Measurements from ENCODE around the gene RAD51B.

Gene RAD51B

DNA sequence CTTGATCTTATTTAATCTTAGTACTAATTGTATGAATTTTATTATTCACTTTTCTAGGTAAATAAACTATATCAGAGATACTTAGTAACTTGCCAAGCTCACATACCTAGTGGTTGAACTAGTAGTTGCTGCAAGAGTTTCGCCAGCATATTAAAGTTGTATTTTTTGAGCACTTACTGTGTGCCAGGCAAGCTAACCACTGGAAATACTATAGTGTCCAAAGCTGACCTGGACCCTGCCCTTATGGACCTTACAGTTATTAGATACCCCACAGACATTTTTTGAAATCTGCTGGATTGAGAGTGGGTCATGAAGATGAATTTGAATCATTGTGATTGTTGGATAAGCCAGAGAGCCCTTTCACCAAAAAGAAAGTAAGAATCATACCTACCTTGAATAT is 125.0 kb downstream of the RAD51B start:
- POLR2A ChIA-PET = interaction anchor here (0.7 kb wide), 2 partner anchors 193 to 880 kb away, joined by 5 to 6 read pairs; no protein-coding TSS in a partner anchor
- peaks cover 29% of the 10 kb centered on the region for H3K4me1 ChIP-seq (ENCODE audit: control insufficient read depth, insufficient read depth, low read length)
- TF ChIP-seq, protein P1, sequence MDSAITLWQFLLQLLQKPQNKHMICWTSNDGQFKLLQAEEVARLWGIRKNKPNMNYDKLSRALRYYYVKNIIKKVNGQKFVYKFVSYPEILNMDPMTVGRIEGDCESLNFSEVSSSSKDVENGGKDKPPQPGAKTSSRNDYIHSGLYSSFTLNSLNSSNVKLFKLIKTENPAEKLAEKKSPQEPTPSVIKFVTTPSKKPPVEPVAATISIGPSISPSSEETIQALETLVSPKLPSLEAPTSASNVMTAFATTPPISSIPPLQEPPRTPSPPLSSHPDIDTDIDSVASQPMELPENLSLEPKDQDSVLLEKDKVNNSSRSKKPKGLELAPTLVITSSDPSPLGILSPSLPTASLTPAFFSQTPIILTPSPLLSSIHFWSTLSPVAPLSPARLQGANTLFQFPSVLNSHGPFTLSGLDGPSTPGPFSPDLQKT (IDR thresholded peaks at IDR 0.05; ENCODE audit: borderline replicate concordance, low read depth, low read length) = no peak
- no peak for TF ChIP-seq ZNF785 (tag by site-specific recombination; IDR thresholded peaks at IDR 0.05)
- TF ChIP-seq, protein P2, sequence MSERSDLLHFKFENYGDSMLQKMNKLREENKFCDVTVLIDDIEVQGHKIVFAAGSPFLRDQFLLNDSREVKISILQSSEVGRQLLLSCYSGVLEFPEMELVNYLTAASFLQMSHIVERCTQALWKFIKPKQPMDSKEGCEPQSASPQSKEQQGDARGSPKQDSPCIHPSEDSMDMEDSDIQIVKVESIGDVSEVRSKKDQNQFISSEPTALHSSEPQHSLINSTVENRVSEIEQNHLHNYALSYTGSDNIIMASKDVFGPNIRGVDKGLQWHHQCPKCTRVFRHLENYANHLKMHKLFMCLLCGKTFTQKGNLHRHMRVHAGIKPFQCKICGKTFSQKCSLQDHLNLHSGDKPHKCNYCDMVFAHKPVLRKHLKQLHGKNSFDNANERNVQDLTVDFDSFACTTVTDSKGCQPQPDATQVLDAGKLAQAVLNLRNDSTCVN (tag by site-specific recombination; optimal IDR thresholded peaks at IDR 0.05) = no peak
- no peaks in the 10 kb centered on the region for H3K9me3 ChIP-seq (ENCODE audit: control insufficient read depth, insufficient read depth, low read depth, low read length)
- CTCF ChIA-PET = interaction anchor here (0.6 to 3.9 kb wide), 21 partner anchors 11 to 900 kb away, joined by 3 to 46 read pairs (median 4); no protein-coding TSS in a partner anchor
- no peak overlapping the region for H3K4me3 ChIP-seq (ENCODE audit: low read depth, low read length)
- H3K36me3 ChIP-seq (ENCODE audit: control insufficient read depth in 2 of 2, insufficient read depth in 1 of 2, low read length in 2 of 2) = no peaks in the 10 kb centered on the region
- H3K27ac ChIP-seq (ENCODE audit: extremely low read depth, low read depth, low read length) = no peak overlapping the region

DNA sequence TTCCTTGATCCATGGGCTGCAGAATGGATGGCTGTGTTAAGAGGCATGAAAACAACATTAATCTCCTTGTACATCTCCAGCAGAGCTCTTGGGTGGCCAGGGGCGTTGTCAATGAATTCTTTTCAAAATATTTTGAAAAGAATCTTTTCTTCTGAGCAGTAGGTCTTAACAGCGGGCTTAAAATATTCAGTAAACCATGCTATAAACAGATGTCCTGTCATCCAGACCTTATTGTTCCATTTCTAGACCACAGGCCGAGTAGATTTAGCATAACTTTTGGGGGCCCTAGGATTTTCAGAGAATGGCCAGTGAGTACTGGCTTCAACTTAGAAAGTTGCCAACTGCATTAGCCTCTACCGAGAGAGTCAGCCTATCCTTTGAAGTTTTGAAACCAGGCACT is 130.2 kb downstream of the RAD51B start:
- CTCF ChIA-PET = no interaction called here
- Histone ChIP-seq H3K4me3 (ENCODE audit: low read depth, low read length) (no peak overlapping the region), H3K36me3 (ENCODE audit: control insufficient read depth in 2 of 2, insufficient read depth in 1 of 2, low read length in 2 of 2) (no peaks in the 10 kb centered on the region), H3K27ac (ENCODE audit: extremely low read depth, low read depth, low read length) (no peak overlapping the region), H3K4me1 (ENCODE audit: control insufficient read depth, insufficient read depth, low read length) (peaks cover 2% of the 10 kb centered on the region), H3K9me3 (ENCODE audit: control insufficient read depth, insufficient read depth, low read depth, low read length) (no peaks in the 10 kb centered on the region)
- TF ChIP-seq ZNF561 (tag by site-specific recombination; IDR thresholded peaks at IDR 0.05; ENCODE audit: borderline replicate concordance) = no peak
- no peak for TF ChIP-seq ZNF221 (tag by site-specific recombination; IDR thresholded peaks at IDR 0.05; ENCODE audit: borderline replicate concordance)
- POLR2A ChIA-PET = no interaction called here

DNA sequence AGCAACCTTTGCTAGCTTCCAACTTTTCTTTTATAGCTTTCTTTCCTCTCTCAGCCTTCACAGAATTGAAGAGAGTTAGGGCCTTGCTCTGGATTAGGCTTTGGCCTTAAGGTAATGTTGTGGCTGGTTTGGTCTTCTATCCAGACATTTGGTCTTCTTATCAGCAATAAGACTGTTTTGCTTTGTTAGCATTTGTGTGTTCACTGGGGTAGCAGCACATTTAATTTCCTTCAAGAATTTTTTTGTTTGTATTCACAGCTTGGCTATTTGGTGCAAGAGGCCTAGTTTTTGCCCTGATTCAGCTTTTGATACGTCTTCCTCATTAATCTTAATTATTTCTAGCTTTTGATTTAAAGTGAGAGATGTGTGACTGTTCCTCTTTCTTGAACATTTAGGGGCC is 130.8 kb downstream of the RAD51B start:
- TF ChIP-seq, protein P3, sequence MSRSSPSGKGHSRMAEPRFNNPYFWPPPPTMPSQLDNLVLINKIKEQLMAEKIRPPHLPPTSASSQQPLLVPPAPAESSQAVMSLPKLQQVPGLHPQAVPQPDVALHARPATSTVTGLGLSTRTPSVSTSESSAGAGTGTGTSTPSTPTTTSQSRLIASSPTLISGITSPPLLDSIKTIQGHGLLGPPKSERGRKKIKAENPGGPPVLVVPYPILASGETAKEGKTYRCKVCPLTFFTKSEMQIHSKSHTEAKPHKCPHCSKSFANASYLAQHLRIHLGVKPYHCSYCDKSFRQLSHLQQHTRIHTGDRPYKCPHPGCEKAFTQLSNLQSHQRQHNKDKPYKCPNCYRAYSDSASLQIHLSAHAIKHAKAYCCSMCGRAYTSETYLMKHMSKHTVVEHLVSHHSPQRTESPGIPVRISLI (tag by site-specific recombination; IDR thresholded peaks at IDR 0.05) = no peak
- TF ChIP-seq ZNF335 (tag by site-specific recombination; conservative IDR thresholded peaks at IDR 0.05) (no peak), ZIC2 (tag by site-specific recombination; IDR thresholded peaks at IDR 0.05) (no peak), ZNF391 (tag by site-specific recombination; IDR thresholded peaks at IDR 0.05; ENCODE audit: borderline replicate concordance, low read depth) (no peak), KLF8 (tag by site-specific recombination; IDR thresholded peaks at IDR 0.05) (no peak), ZNF341 (tag by site-specific recombination; IDR thresholded peaks at IDR 0.05; ENCODE audit: low read depth) (no peak), ZNF416 (tag by site-specific recombination; IDR thresholded peaks at IDR 0.05) (no peak), OSR2 (tag by site-specific recombination; IDR thresholded peaks at IDR 0.05) (no peak)
- TF ChIP-seq, protein P4, sequence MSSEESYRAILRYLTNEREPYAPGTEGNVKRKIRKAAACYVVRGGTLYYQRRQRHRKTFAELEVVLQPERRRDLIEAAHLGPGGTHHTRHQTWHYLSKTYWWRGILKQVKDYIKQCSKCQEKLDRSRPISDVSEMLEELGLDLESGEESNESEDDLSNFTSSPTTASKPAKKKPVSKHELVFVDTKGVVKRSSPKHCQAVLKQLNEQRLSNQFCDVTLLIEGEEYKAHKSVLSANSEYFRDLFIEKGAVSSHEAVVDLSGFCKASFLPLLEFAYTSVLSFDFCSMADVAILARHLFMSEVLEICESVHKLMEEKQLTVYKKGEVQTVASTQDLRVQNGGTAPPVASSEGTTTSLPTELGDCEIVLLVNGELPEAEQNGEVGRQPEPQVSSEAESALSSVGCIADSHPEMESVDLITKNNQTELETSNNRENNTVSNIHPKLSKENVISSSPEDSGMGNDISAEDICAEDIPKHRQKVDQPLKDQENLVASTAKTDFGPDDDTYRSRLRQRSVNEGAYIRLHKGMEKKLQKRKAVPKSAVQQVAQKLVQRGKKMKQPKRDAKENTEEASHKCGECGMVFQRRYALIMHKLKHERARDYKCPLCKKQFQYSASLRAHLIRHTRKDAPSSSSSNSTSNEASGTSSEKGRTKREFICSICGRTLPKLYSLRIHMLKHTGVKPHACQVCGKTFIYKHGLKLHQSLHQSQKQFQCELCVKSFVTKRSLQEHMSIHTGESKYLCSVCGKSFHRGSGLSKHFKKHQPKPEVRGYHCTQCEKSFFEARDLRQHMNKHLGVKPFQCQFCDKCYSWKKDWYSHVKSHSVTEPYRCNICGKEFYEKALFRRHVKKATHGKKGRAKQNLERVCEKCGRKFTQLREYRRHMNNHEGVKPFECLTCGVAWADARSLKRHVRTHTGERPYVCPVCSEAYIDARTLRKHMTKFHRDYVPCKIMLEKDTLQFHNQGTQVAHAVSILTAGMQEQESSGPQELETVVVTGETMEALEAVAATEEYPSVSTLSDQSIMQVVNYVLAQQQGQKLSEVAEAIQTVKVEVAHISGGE (tag by site-specific recombination; conservative IDR thresholded peaks at IDR 0.05; ENCODE audit: low read depth) = no peak
- TF ChIP-seq, protein P5, sequence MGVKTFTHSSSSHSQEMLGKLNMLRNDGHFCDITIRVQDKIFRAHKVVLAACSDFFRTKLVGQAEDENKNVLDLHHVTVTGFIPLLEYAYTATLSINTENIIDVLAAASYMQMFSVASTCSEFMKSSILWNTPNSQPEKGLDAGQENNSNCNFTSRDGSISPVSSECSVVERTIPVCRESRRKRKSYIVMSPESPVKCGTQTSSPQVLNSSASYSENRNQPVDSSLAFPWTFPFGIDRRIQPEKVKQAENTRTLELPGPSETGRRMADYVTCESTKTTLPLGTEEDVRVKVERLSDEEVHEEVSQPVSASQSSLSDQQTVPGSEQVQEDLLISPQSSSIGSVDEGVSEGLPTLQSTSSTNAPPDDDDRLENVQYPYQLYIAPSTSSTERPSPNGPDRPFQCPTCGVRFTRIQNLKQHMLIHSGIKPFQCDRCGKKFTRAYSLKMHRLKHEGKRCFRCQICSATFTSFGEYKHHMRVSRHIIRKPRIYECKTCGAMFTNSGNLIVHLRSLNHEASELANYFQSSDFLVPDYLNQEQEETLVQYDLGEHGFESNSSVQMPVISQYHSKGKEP (tag by site-specific recombination; IDR thresholded peaks at IDR 0.05) = no peak
- H3K4me1 ChIP-seq (ENCODE audit: control insufficient read depth, insufficient read depth, low read length) = no peaks in the 10 kb centered on the region; the same call in 1 of the 2 replicates
- H3K36me3 ChIP-seq (ENCODE audit: control insufficient read depth in 2 of 2, insufficient read depth in 1 of 2, low read length in 2 of 2) = no peaks in the 10 kb centered on the region
- POLR2A ChIA-PET = no interaction called here
- CTCF ChIA-PET = no interaction called here
- no peak overlapping the region for H3K27ac ChIP-seq (ENCODE audit: extremely low read depth, low read depth, low read length)
- no peaks in the 10 kb centered on the region for H3K9me3 ChIP-seq (ENCODE audit: control insufficient read depth, insufficient read depth, low read depth, low read length)
- H3K4me3 ChIP-seq (ENCODE audit: low read depth, low read length) = no peak overlapping the region

All from HEK293 (cell line).